ENCODE results near the gene ANAPC2.
"Not testable (repeated sequence)": the region's sequence is repeated elsewhere in the genome, so short reads cannot be mapped to it uniquely, and the experiment has no call there.

Gene ANAPC2

GRCh38 chr9:137141976-137142936, 46.1 kb downstream of the ANAPC2 start:
- no peak overlapping the region for H3K9ac ChIP-seq (ENCODE audit: low read depth, low read length)
- no peak overlapping the region for H3K4me3 ChIP-seq (ENCODE audit: low read length)
- no peaks in the 10 kb centered on the region for H3K36me3 ChIP-seq (ENCODE audit: insufficient read depth, low read length)
- H3K4me1 ChIP-seq (ENCODE audit: insufficient read depth, low read length) = no peaks in the 10 kb centered on the region
- no peak overlapping the region for H3K27ac ChIP-seq (ENCODE audit: low read depth, low read length)
- 80% methylated on average over 24 of the region's 24 CpGs for WGBS
- peaks cover 81% of the 10 kb centered on the region for H3K27me3 ChIP-seq (ENCODE audit: insufficient read depth, low read length)
- H3K9me3 ChIP-seq (ENCODE audit: insufficient read depth, low read depth, low read length) = no peaks in the 10 kb centered on the region

DNA sequence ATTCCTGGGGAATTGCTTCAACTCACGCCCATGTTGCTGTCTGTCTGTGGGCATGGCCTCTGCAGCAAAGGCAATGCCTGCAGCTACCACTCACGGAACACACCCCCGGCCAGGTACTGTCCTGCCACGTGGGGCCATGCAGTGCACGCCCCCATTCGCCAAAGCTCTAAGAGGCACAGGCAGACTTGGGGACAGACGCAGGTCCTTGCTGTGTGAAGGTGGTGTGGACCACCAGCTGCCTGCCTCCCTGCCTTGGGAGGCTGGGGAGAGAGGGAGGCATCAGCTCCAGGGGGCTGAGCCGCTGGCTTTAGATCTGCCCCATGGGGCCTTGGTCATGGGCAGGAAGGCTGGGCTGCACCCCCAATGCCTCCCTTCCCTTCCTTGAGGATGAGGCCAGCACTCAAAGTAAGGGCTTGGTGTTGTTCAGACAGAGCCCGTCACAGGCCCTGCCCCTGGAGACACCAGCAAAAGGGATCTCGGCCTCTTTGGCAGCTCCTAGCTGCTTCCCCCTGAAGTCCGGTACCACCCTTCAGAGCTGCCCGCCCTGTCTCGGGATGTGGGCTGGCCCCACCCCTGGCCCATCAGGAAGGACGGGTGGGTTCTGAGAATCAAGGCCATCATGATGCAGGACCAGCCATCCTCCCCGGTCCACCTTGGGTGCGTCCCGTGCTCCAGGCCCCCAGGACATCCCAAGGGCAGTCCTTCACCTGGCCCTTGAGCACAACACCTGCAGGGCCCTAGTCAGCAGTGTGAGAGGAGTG, 47.1 kb downstream of the ANAPC2 start:
- Histone ChIP-seq H3K4me1 (ENCODE audit: insufficient read depth, low read length) (no peaks in the 10 kb centered on the region), H3K36me3 (ENCODE audit: insufficient read depth, low read length) (no peaks in the 10 kb centered on the region), H3K4me3 (ENCODE audit: low read length) (no peak overlapping the region), H3K9ac (ENCODE audit: low read depth, low read length) (no peak overlapping the region), H3K27ac (ENCODE audit: low read depth, low read length) (no peak overlapping the region), H3K27me3 (ENCODE audit: insufficient read depth, low read length) (peaks cover 86% of the 10 kb centered on the region), H3K9me3 (ENCODE audit: insufficient read depth, low read depth, low read length) (no peaks in the 10 kb centered on the region)
- whole genome bisulfite sequencing = 79% methylated on average over 17 of the region's 17 CpGs

- peaks cover 86% of the 10 kb centered on the region for H3K27me3 ChIP-seq (ENCODE audit: insufficient read depth, low read length)
- WGBS = 63% methylated on average over 26 of the region's 26 CpGs
- no peaks in the 10 kb centered on the region for H3K9me3 ChIP-seq (ENCODE audit: insufficient read depth, low read depth, low read length)
- H3K27ac ChIP-seq (ENCODE audit: low read depth, low read length) = no peak overlapping the region
- H3K9ac ChIP-seq (ENCODE audit: low read depth, low read length) = no peak overlapping the region
- H3K4me1 ChIP-seq (ENCODE audit: insufficient read depth, low read length) = no peaks in the 10 kb centered on the region
- H3K4me3 ChIP-seq (ENCODE audit: low read length) = no peak overlapping the region
- no peaks in the 10 kb centered on the region for H3K36me3 ChIP-seq (ENCODE audit: insufficient read depth, low read length)
Observed at GRCh38 chr9:137140151-137141012, 48.0 kb downstream of the ANAPC2 start.

DNA sequence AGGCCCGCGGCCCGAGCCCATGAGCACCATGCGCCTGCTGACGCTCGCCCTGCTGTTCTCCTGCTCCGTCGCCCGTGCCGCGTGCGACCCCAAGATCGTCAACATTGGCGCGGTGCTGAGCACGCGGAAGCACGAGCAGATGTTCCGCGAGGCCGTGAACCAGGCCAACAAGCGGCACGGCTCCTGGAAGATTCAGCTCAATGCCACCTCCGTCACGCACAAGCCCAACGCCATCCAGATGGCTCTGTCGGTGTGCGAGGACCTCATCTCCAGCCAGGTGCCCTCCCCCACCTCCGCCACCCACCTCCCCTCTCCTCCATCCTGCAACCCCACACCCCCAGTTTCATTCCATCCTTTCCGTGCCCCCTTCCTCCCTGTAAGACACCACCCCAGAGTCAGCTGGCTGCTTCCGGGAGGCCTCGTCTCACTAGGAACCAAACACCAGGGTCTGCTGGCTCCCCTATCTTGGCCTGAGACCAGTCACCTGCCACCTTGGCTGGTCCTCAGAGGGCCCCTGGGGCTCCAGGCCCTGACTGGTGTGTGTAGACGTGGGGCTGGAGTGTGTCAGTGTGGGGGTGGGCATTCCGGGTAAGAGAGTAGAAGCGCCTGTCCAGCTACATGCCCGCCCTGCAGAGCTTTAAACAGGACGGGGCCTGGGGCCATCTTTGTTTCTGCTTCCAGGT, 48.8 kb downstream of the ANAPC2 start:
- peaks cover 91% of the 10 kb centered on the region for H3K27me3 ChIP-seq (ENCODE audit: insufficient read depth, low read length)

GRCh38 chr9:137138722-137139467, 49.5 kb downstream of the ANAPC2 start, which contains the start of gene GRIN1:
Gene GRIN1, plus strand, starts transcription at chr9:137139154. Its CDS starts 333 bp downstream, at chr9:137139487.
- H3K4me1 ChIP-seq (ENCODE audit: insufficient read depth, low read length) = no peaks in the 10 kb centered on the region
- H3K4me3 ChIP-seq (ENCODE audit: low read length) = peak within 1 kb of the TSS; percentile 28; the same call in 1 of the 2 replicates
- H3K9ac ChIP-seq (ENCODE audit: low read depth, low read length) = no peak within 1 kb of the TSS
- no peaks in the 10 kb centered on the region for H3K36me3 ChIP-seq (ENCODE audit: insufficient read depth, low read length)
- H3K9me3 ChIP-seq (ENCODE audit: insufficient read depth, low read depth, low read length) = no peaks in the 10 kb centered on the region
- peaks cover 87% of the 10 kb centered on the region for H3K27me3 ChIP-seq (ENCODE audit: insufficient read depth, low read length)
- 11% methylated on average over 104 of the region's 104 CpGs for WGBS
- H3K27ac ChIP-seq (ENCODE audit: low read depth, low read length) = no peak within 1 kb of the TSS

More for the DNA sequence above, 48.8 kb downstream of the ANAPC2 start:
- no peak overlapping the region for H3K27ac ChIP-seq (ENCODE audit: low read depth, low read length)
- H3K9me3 ChIP-seq (ENCODE audit: insufficient read depth, low read depth, low read length) = no peaks in the 10 kb centered on the region
- H3K36me3 ChIP-seq (ENCODE audit: insufficient read depth, low read length) = no peaks in the 10 kb centered on the region
- H3K9ac ChIP-seq (ENCODE audit: low read depth, low read length) = no peak overlapping the region
- H3K4me1 ChIP-seq (ENCODE audit: insufficient read depth, low read length) = no peaks in the 10 kb centered on the region
- 39% methylated on average over 37 of the region's 37 CpGs for WGBS
- no peak overlapping the region; the same call in 1 of the 2 replicates for H3K4me3 ChIP-seq (ENCODE audit: low read length)

- H3K9ac ChIP-seq (ENCODE audit: low read depth, low read length) = no peak overlapping the region
- H3K9me3 ChIP-seq (ENCODE audit: insufficient read depth, low read depth, low read length) = no peaks in the 10 kb centered on the region
- WGBS = 15% methylated on average over 25 of the region's 25 CpGs
- peaks cover 83% of the 10 kb centered on the region for H3K27me3 ChIP-seq (ENCODE audit: insufficient read depth, low read length)
- H3K4me1 ChIP-seq (ENCODE audit: insufficient read depth, low read length) = no peaks in the 10 kb centered on the region
- H3K4me3 ChIP-seq (ENCODE audit: low read length) = peak overlapping the region; percentile 28; the same call in 1 of the 2 replicates
- H3K36me3 ChIP-seq (ENCODE audit: insufficient read depth, low read length) = no peaks in the 10 kb centered on the region
- H3K27ac ChIP-seq (ENCODE audit: low read depth, low read length) = no peak overlapping the region
Observed at GRCh38 chr9:137138058-137138721, 50.2 kb downstream of the ANAPC2 start.

GRCh38 chr9:137136881-137137607, 51.3 kb downstream of the ANAPC2 start:
- no peaks in the 10 kb centered on the region for H3K36me3 ChIP-seq (ENCODE audit: insufficient read depth, low read length)
- H3K4me1 ChIP-seq (ENCODE audit: insufficient read depth, low read length) = no peaks in the 10 kb centered on the region
- H3K27me3 ChIP-seq (ENCODE audit: insufficient read depth, low read length) = peaks cover 78% of the 10 kb centered on the region
- no peak overlapping the region for H3K9ac ChIP-seq (ENCODE audit: low read depth, low read length)
- 77% methylated on average over 23 of the region's 23 CpGs for WGBS
- no peak overlapping the region for H3K27ac ChIP-seq (ENCODE audit: low read depth, low read length)
- H3K4me3 ChIP-seq (ENCODE audit: low read length) = no peak overlapping the region
- no peaks in the 10 kb centered on the region for H3K9me3 ChIP-seq (ENCODE audit: insufficient read depth, low read depth, low read length)

DNA sequence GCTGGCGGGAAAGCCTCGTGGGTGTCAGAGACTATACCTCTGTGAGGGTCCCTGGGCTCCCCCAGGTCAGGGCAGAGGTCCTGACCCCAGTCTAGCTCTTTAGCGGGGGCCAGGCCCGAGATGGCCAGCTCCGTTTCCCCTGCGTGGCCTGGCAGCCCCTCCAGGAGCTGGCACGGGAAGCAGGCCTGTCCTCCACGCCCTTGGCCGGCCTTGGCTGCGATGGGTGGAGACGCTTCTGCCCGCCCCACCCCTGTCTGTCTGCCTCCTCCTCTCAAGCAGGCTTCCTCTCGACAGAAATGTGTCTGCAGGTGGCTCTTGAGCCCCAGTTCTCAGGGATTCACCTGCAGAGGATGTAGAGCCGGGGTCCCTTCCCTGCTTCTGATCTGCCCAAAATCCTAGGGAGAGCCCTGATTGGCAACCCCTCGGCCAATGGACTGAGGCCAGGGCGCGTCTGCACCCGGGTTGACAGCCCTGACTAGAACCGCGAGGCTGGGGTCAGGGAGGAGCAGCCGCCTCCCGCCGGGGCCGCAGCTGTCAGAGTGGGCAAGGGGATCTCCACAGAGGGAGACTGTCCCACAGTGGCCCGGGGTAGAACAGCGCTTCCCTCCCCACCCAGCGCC, 52.0 kb downstream of the ANAPC2 start:
- Histone ChIP-seq H3K27ac (ENCODE audit: low read depth, low read length) (no peak overlapping the region), H3K27me3 (ENCODE audit: insufficient read depth, low read length) (peaks cover 74% of the 10 kb centered on the region), H3K36me3 (ENCODE audit: insufficient read depth, low read length) (no peaks in the 10 kb centered on the region), H3K9me3 (ENCODE audit: insufficient read depth, low read depth, low read length) (no peaks in the 10 kb centered on the region), H3K9ac (ENCODE audit: low read depth, low read length) (no peak overlapping the region), H3K4me1 (ENCODE audit: insufficient read depth, low read length) (no peaks in the 10 kb centered on the region), H3K4me3 (ENCODE audit: low read length) (no peak overlapping the region)
- 45% methylated on average over 27 of the region's 27 CpGs for WGBS

DNA sequence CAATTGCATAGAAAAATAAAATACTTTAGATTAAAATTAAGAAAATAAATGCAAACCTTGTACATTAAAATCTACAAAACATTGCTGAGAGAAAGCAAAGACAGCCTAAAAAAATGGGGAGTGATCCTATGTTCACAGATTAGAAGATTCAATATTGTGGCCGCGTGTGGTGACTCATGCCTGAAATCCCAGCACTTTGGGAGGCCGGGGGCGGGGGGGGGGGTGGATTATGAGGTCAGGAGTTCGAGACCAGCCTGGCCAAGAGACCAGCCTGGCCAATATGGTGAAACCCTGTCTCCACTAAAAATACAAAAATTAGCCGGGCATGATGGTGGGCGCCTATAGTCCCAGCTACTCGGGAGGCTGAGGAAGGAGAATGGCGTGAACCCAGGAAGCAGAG, 53.2 kb downstream of the ANAPC2 start:
- H3K27me3 ChIP-seq (ENCODE audit: insufficient read depth, low read length) = peaks cover 73% of the 10 kb centered on the region
- H3K9ac ChIP-seq (ENCODE audit: low read depth, low read length); H3K36me3 ChIP-seq (ENCODE audit: insufficient read depth, low read length); H3K4me3 ChIP-seq (ENCODE audit: low read length); H3K27ac ChIP-seq (ENCODE audit: low read depth, low read length); H3K4me1 ChIP-seq (ENCODE audit: insufficient read depth, low read length); H3K9me3 ChIP-seq (ENCODE audit: insufficient read depth, low read depth, low read length): not testable (repeated sequence)
- WGBS = 80% methylated on average over 9 of the region's 9 CpGs
